HL-60 (cell line): ENCODE results near the gene BANP.

Experiments
- DNase-seq, 2 experiments: peaks; one replicate each; pipeline ENCODE4 v3.0.0-alpha.2; 2010 to 2020; ENCODE audit warnings: low read depth in 1 of 2, low spot score in 1 of 2
- H3K27ac ChIP-seq: fragments of 250-450 bp; sonication (Bioruptor Pico); replicated peaks from 2 replicates; pipeline ENCODE4 v1.5.1; 2020; ENCODE audit warnings: mild to moderate bottlenecking, moderate library complexity
- H3K27me3 ChIP-seq: fragments of 250-450 bp; sonication (Bioruptor Pico); 2 replicates; pipeline ENCODE4 v1.5.1; 2021; ENCODE audit warnings: mild to moderate bottlenecking, moderate library complexity; ENCODE audit not compliant: insufficient read depth, poor library complexity, severe bottlenecking
- H3K4me3 ChIP-seq: replicated peaks from 2 replicates; pipeline ENCODE4 v1.5.1; 2011; ENCODE audit warnings: mild to moderate bottlenecking, control low read depth, low read length; ENCODE audit not compliant: insufficient read depth
- CTCF ChIP-seq: IDR thresholded peaks from one replicate; pipeline ENCODE4 v1.5.1; 2011; ENCODE audit warnings: low read length, control low read depth, inconsistent platforms; ENCODE audit not compliant: insufficient read depth
- GABPA ChIP-seq: IDR thresholded peaks from 2 replicates; pipeline ENCODE4 v1.6.1; 2012; ENCODE audit warnings: low read depth
- POLR2AphosphoS5 ChIP-seq: IDR thresholded peaks from 2 replicates; pipeline ENCODE4 v1.6.1; 2012; ENCODE audit warnings: low read depth
- REST ChIP-seq: IDR thresholded peaks from 2 replicates; pipeline ENCODE4 v1.6.1; 2012; ENCODE audit warnings: low read depth; ENCODE audit not compliant: insufficient replicate concordance
- SPI1 ChIP-seq: IDR thresholded peaks from 2 replicates; pipeline ENCODE4 v1.6.1; 2012; ENCODE audit warnings: low read depth, mild to moderate bottlenecking, borderline replicate concordance

BANP gene

DNA sequence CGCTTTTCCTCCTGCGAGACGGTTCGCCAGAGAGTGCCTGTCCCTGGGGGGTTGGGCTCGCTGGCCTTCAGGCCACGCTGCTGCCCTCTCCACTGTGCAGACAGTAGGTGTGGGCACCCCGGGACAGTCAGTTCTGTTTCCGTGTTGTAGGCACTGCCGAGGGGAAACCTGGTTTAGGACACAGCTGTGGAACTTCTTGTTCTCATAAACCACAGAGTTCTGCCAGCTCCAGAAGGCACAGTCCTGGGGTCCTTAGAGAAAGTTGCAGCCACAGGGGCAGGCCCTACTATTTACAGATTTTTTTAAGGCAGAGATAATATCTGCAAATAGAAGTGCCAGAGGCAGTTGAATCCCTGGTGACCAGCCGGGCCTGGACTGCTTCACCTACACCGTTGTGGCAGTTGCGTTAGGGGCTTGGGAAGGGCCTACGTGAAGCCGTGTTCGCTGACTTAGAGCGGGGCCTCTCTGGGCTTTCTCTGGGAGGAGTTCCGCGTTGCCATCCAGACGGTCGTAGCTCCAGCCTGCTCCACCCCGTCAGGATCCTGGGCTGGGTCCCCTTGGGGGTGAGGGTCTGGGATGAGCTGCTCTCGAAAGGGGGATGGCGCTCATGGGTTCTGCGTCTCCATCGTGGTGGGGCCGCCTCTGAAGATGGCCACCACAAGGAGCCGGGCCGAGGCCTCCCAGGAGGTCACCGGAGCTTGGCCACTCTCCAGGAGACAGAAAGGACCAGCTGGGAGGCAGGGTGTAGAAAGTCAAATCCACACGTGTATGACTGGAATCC, 126.3 kb downstream of the BANP start:
- Histone ChIP-seq H3K4me3 (no peak overlapping the region), H3K27ac (no peak overlapping the region), H3K27me3 (no peaks in the 10 kb centered on the region)
- TF ChIP-seq GABPA (no peak), CTCF (no peak), SPI1 (no peak), REST (no peak), POLR2AphosphoS5 (no peak)
- no peak for DNase-seq

- TF ChIP-seq CTCF = no peak
- H3K27me3 ChIP-seq = no peaks in the 10 kb centered on the region
- no peak overlapping the region for H3K27ac ChIP-seq
- H3K4me3 ChIP-seq = no peak overlapping the region
- DNase-seq = no peak
These were observed 127.0 kb downstream of the BANP start for GRCh38 chr16:88078111-88078775.

GRCh38 chr16:88083582-88083981, 132.3 kb downstream of the BANP start:
- Histone ChIP-seq H3K27ac (no peak overlapping the region), H3K4me3 (no peak overlapping the region), H3K27me3 (no peaks in the 10 kb centered on the region)
- DNase-seq = no peak
- TF ChIP-seq CTCF (no peak), REST (no peak), POLR2AphosphoS5 (no peak), SPI1 (no peak), GABPA (no peak)

- Histone ChIP-seq H3K27me3 (no peaks in the 10 kb centered on the region), H3K27ac (no peak overlapping the region), H3K4me3 (no peak overlapping the region)
- no peak for DNase-seq
- TF ChIP-seq GABPA (no peak), SPI1 (no peak), REST (no peak), CTCF (no peak)
These were observed 133.6 kb downstream of the BANP start for GRCh38 chr16:88084881-88085280.
